Right lobe of liver (tissue), 4 donors: Measurements from ENCODE around the gene PKD1.

ENCODE experiments used
- POLR2A ChIP-seq: fragments of 450-650 bp; IDR thresholded peaks from one replicate; pipeline ENCODE4 v1.6.1; 2017; ENCODE audit warnings: antibody characterized with exemption, mild to moderate bottlenecking
- TF ChIP-seq, protein P1 (sequence below), 4 donors: fragments of 200-600 bp in 3 of 4; fragments of 450-650 bp in 1 of 4; IDR thresholded peaks; one replicate each; pipeline versions ENCODE4 v1.5.1 to v1.8.0; 2016 to 2022; ENCODE audit warnings: antibody characterized with exemption in 4 of 4, mild to moderate bottlenecking in 2 of 4
- donor health status: DM: no; HTN: no; CAD: no.
- donor health status: DM: no; HTN: no; CAD: no.
- donor health status: DM: no; HTN: yes; CAD: no.

DNA sequence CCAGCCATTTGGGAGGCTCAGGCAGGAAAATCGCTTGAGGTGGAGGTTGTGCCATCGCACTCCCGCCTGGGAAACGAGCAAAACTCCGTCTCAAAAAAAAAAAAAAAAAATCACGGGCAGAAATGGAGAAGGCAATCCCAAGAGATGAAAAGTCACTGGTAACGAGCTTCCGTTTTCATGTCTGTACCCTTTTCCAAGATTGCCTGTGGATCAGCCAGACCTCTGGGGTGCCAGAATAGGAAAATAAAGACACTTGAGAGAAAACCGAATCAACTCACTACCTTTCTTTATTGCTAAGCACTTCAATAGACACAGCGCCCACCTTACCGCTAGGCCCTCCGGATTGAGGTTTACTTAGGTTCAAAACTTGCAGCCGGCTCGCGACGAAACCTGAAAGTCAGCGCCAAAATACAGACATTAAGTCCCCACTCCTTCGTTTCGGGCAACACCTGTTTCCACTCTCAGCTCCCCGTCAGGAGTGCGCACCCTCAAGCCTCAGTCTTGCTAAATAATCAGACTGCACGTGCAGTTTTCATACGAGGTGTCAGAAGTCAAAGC is 18.9 kb upstream of the PKD1 start:
- TF ChIP-seq, protein P1, sequence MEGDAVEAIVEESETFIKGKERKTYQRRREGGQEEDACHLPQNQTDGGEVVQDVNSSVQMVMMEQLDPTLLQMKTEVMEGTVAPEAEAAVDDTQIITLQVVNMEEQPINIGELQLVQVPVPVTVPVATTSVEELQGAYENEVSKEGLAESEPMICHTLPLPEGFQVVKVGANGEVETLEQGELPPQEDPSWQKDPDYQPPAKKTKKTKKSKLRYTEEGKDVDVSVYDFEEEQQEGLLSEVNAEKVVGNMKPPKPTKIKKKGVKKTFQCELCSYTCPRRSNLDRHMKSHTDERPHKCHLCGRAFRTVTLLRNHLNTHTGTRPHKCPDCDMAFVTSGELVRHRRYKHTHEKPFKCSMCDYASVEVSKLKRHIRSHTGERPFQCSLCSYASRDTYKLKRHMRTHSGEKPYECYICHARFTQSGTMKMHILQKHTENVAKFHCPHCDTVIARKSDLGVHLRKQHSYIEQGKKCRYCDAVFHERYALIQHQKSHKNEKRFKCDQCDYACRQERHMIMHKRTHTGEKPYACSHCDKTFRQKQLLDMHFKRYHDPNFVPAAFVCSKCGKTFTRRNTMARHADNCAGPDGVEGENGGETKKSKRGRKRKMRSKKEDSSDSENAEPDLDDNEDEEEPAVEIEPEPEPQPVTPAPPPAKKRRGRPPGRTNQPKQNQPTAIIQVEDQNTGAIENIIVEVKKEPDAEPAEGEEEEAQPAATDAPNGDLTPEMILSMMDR (IDR thresholded peaks at IDR 0.05) = no peak
- no peak for TF ChIP-seq POLR2A
